Endodermal cell (in vitro differentiated cells): ENCODE measurements around the gene SLC7A7. TPM values are rescaled to one million over a fixed set of nuclear protein-coding genes. Genes with fewer than 3 reads are reported as not detected.

Experiments
- DNase-seq: peaks from one replicate; pipeline ENCODE4 v3.0.0-alpha.2; 2017
- H3K27ac ChIP-seq: 2 replicates; pipeline ENCODE4 v1.5.1; 2013; ENCODE audit warnings: mild to moderate bottlenecking, low read depth, low read length, moderate library complexity
- H3K27me3 ChIP-seq: 2 replicates; pipeline ENCODE4 v1.6.1; 2013; ENCODE audit warnings: mild to moderate bottlenecking, low read length, moderate library complexity; ENCODE audit not compliant: insufficient read depth, control insufficient read depth, poor library complexity, severe bottlenecking
- H3K36me3 ChIP-seq: 2 replicates; pipeline ENCODE4 v1.7.0; 2013; ENCODE audit warnings: mild to moderate bottlenecking, low read length, moderate library complexity; ENCODE audit not compliant: control insufficient read depth, insufficient read depth
- H3K4me1 ChIP-seq: one replicate; pipeline ENCODE4 v1.7.0; 2013; ENCODE audit warnings: low read length; ENCODE audit not compliant: control insufficient read depth, insufficient read depth
- H3K4me3 ChIP-seq: 2 replicates; pipeline ENCODE4 v1.5.1; 2013; ENCODE audit warnings: mild to moderate bottlenecking, low read length, moderate library complexity
- H3K9ac ChIP-seq: 2 replicates; pipeline ENCODE4 v1.6.1; 2013; ENCODE audit warnings: mild to moderate bottlenecking, low read length, moderate library complexity; ENCODE audit not compliant: poor library complexity, severe bottlenecking; ENCODE audit errors: extremely low read depth
- H3K9me3 ChIP-seq: 2 replicates; pipeline ENCODE4 v1.6.1; 2013; ENCODE audit warnings: mild to moderate bottlenecking, low read length, moderate library complexity; ENCODE audit not compliant: control insufficient read depth
- H3K27ac Mint-ChIP-seq: 2 replicates; pipeline ENCODE4 v1.8.0; 2020; ENCODE audit warnings: mixed read lengths
- H3K27me3 Mint-ChIP-seq: 2 replicates; pipeline ENCODE4 v1.8.0; 2021; ENCODE audit warnings: mild to moderate bottlenecking, mixed read lengths; ENCODE audit not compliant: insufficient read depth
- H3K36me3 Mint-ChIP-seq: 2 replicates; pipeline ENCODE4 v1.8.0; 2020; ENCODE audit warnings: low read depth, mixed read lengths
- H3K4me1 Mint-ChIP-seq: 2 replicates; pipeline ENCODE4 v1.8.0; 2020; ENCODE audit warnings: mixed read lengths
- H3K4me3 Mint-ChIP-seq: 2 replicates; pipeline ENCODE4 v1.8.0; 2020; ENCODE audit warnings: mild to moderate bottlenecking, moderate library complexity, mixed read lengths
- H3K9me3 Mint-ChIP-seq: 2 replicates; pipeline ENCODE4 v1.8.0; 2020; ENCODE audit warnings: mild to moderate bottlenecking, mixed read lengths
- CTCF ChIP-seq: fragments of 200-600 bp; sonication (generic); conservative IDR thresholded peaks from 2 replicates; pipeline ENCODE4 v1.5.0; 2021; ENCODE audit warnings: antibody characterized with exemption, mild to moderate bottlenecking
- WGBS, 2 experiments: methylation state at CpG; one replicate each; pipeline versions ENCODE4 v1.1.5 to v1.1.7; 2013; ENCODE audit warnings: missing lambda C conversion rate in 2 of 2, mixed read lengths in 1 of 2; ENCODE audit not compliant: insufficient coverage in 1 of 2, insufficient read length in 1 of 2; 5-methylcytosine and 5-hydroxymethylcytosine counted together
- total RNA-seq, 2 donors: library from RNA; stranded (reverse); fragmentation: NEBNext Ultra II Directional in 1 of 2; extraction: Animal tissue kit (Norgen Biotek cat#: 25700) in 1 of 2; gene quantifications; 2 replicates in 1 of 2; 3 replicates in 1 of 2; pipeline ENCODE4 v1.2.1, GENCODE V29; 2021

SLC7A7 gene
- total RNA-seq, 2 donors from 2014 or later, result 16.7 to 17.0 TPM

DNA sequence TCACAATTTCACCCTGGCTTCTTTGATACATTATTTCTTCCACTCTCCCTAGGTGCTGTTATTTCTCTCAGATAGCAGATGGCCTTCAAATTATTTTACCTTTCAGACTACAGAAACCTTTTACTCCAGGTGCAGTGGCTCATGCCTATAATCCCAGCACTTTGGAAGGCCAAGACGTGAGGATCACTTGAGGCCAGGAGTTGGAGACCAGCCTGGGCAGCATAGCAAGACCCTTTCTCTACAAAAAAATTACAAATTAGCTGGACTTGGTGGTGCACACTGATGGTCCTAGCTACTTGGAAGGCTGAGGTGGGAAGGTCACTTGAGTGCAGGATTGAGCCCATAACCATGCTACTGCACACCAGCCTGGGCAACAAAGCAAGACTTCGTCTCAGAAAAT is 23.1 kb downstream of the SLC7A7 start:
- H3K36me3 Mint-ChIP-seq, result peaks cover 2% of the 10 kb centered on the region
- H3K9me3 Mint-ChIP-seq, result no peaks in the 10 kb centered on the region
- H3K27me3 Mint-ChIP-seq, result peaks cover 2% of the 10 kb centered on the region
- no peak for DNase-seq
- H3K27ac Mint-ChIP-seq, result no peak overlapping the region
- Histone ChIP-seq H3K4me1 (no peaks in the 10 kb centered on the region), H3K4me3 (no peak overlapping the region), H3K9ac (no peak overlapping the region), H3K36me3 (no peaks in the 10 kb centered on the region), H3K27ac (no peak overlapping the region), H3K27me3 (no peaks in the 10 kb centered on the region), H3K9me3 (no peaks in the 10 kb centered on the region)
- H3K4me3 Mint-ChIP-seq, result no peak overlapping the region
- H3K4me1 Mint-ChIP-seq, result peaks cover 11% of the 10 kb centered on the region
- no peak for TF ChIP-seq CTCF
- WGBS, 2 experiments, result 92 to 95% methylated on average over 2 of the region's 2 CpGs

GRCh38 chr14:22791301-22791700 is 23.9 kb downstream of the SLC7A7 start:
- Histone ChIP-seq H3K4me3 (no peak overlapping the region), H3K9ac (no peak overlapping the region), H3K36me3 (no peaks in the 10 kb centered on the region), H3K27ac (no peak overlapping the region), H3K27me3 (no peaks in the 10 kb centered on the region), H3K9me3 (no peaks in the 10 kb centered on the region), H3K4me1 (no peaks in the 10 kb centered on the region)
- WGBS, 2 experiments, result 90 to 94% methylated on average over 3 of the region's 3 CpGs
- H3K9me3 Mint-ChIP-seq, result no peaks in the 10 kb centered on the region
- no peak for DNase-seq
- no peak for TF ChIP-seq CTCF
- H3K4me3 Mint-ChIP-seq, result no peak overlapping the region
- no peak overlapping the region for H3K27ac Mint-ChIP-seq
- peaks cover 2% of the 10 kb centered on the region for H3K27me3 Mint-ChIP-seq
- peaks cover 3% of the 10 kb centered on the region for H3K4me1 Mint-ChIP-seq
- H3K36me3 Mint-ChIP-seq, result peaks cover 2% of the 10 kb centered on the region

DNA sequence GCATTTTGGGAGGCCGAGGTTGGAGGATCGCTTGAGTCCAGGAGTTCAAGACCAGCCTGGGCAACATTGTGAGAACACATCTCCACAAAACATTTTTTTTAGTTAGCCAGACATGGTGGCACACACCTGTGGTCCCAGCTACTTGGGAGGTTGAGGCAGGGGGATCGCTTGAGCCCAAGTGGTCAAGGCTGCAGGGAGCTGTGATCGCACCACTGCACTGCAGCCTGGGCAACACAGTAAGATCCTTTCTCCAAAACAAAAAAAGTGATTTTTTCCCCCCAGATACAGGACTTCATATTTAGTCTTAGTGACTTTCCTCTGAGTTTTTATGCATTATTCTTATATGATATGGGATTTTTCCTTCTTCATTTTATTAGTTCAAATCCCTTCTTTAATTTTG is 28.6 kb downstream of the SLC7A7 start:
- no peak for DNase-seq
- no peak overlapping the region for H3K4me3 ChIP-seq
- no peak overlapping the region for H3K27ac ChIP-seq
- no peaks in the 10 kb centered on the region for H3K36me3 Mint-ChIP-seq
- H3K9me3 Mint-ChIP-seq, result no peaks in the 10 kb centered on the region
- 96 to 100% methylated on average over 1 to 4 of the region's 4 CpGs for WGBS, 2 experiments
- no peak for TF ChIP-seq CTCF
- H3K27me3 ChIP-seq, result no peaks in the 10 kb centered on the region
- no peaks in the 10 kb centered on the region for H3K36me3 ChIP-seq
- H3K27me3 Mint-ChIP-seq, result no peaks in the 10 kb centered on the region
- no peak overlapping the region for H3K27ac Mint-ChIP-seq
- no peaks in the 10 kb centered on the region for H3K4me1 ChIP-seq
- H3K9ac ChIP-seq, result no peak overlapping the region
- H3K4me3 Mint-ChIP-seq, result no peak overlapping the region
- H3K9me3 ChIP-seq, result no peaks in the 10 kb centered on the region
- H3K4me1 Mint-ChIP-seq, result no peaks in the 10 kb centered on the region
